ENCODE measurements around the gene HECTD2.
"Not testable (repeated sequence)": the region's sequence is repeated elsewhere in the genome, so short reads cannot be mapped to it uniquely, and the experiment has no call there.

DNA sequence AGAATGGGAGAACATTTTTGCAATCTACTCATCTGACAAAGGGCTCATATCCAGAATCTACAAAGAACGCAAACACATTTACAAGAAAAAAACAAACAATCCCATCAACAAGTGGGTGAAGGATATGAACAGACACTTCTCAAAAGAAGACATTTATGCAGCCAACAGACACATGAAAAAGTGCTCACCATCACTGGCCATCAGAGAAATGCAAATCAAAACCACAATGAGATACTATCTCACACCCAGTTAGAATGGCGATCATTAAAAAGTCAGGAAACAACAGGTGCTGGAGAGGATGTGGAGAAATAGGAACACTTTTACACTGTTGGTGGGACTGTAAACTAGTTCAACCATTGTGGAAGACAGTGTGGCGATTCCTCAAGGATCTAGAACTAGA is 44.6 kb upstream of the HECTD2 start:
- TF ChIP-seq, protein P1, sequence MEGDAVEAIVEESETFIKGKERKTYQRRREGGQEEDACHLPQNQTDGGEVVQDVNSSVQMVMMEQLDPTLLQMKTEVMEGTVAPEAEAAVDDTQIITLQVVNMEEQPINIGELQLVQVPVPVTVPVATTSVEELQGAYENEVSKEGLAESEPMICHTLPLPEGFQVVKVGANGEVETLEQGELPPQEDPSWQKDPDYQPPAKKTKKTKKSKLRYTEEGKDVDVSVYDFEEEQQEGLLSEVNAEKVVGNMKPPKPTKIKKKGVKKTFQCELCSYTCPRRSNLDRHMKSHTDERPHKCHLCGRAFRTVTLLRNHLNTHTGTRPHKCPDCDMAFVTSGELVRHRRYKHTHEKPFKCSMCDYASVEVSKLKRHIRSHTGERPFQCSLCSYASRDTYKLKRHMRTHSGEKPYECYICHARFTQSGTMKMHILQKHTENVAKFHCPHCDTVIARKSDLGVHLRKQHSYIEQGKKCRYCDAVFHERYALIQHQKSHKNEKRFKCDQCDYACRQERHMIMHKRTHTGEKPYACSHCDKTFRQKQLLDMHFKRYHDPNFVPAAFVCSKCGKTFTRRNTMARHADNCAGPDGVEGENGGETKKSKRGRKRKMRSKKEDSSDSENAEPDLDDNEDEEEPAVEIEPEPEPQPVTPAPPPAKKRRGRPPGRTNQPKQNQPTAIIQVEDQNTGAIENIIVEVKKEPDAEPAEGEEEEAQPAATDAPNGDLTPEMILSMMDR (IDR thresholded peaks at IDR 0.05) = not testable (repeated sequence)
- TF ChIP-seq POLR2A (IDR thresholded peaks at IDR 0.05) = not testable (repeated sequence)

Data from right lobe of liver (tissue), 4 donors.